Choroid plexus epithelial cell (primary cell): ENCODE data around the gene TM7SF3.
"Not testable (repeated sequence)": the region's sequence is repeated elsewhere in the genome, so short reads cannot be mapped to it uniquely, and the experiment has no call there.

Experiments used
- DNase-seq: peaks from one replicate; pipeline ENCODE4 v3.0.0-alpha.2; 2010; ENCODE audit warnings: low read depth
- H3K4me3 ChIP-seq: 2 replicates; pipeline ENCODE4 v1.5.1; 2011; ENCODE audit warnings: low read depth, mild to moderate bottlenecking, control low read depth, low read length, moderate library complexity
- CTCF ChIP-seq: conservative IDR thresholded peaks from 2 replicates; pipeline ENCODE4 v1.5.1; 2011; ENCODE audit warnings: low read depth, mild to moderate bottlenecking, control low read depth, inconsistent platforms, low read length, moderate library complexity

TM7SF3 gene

GRCh38 chr12:27052176-27052575 lies 38.0 kb upstream of the TM7SF3 start:
- no peak overlapping the region for H3K4me3 ChIP-seq
- no peak for DNase-seq
- TF ChIP-seq CTCF: no peak

- peak; percentile 89 for DNase-seq
These were observed 34.9 kb upstream of the TM7SF3 start for GRCh38 chr12:27048822-27049752.

DNA sequence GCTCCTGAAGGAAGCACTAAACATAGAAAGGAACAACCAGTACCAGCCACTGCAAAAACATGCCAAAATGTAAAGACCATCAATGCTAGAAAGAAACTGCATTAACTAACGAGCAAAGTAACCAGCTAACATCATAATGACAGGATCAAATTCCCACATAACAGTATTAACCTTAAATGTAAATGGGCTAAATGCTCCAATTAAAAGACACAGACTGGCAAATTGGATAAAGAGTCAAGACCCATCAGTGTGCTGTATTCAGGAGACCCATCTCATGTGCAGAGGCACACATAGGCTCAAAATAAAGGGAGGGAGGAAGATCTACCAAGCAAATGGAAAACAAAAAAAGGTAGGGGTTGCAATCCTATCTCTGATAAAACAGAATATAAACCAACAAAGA lies 27.8 kb upstream of the TM7SF3 start:
- H3K4me3 ChIP-seq, DNase-seq: not testable (repeated sequence)

More at GRCh38 chr12:27048822-27049752, 34.9 kb upstream of the TM7SF3 start:
- no peak overlapping the region for H3K4me3 ChIP-seq
- TF ChIP-seq CTCF: no peak

DNA sequence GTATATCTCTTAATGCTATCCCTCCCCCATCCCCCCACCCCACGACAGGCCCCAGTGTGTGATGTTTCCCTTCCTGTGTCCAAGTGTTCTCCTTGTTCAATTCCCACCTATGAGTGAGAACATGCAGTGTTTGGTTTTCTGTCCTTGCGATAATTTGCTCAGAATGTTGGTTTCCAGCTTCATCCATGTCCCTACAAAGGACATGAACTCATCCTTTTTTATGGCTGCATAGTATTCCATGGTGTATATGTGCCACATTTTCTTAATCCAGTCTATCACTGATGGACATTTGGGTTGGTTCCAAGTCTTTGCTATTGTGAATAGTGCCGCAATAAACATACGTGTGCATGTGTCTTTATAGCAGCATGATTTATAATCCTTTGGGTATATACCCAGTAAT lies 26.5 kb upstream of the TM7SF3 start:
- H3K4me3 ChIP-seq, DNase-seq: not testable (repeated sequence)

DNA sequence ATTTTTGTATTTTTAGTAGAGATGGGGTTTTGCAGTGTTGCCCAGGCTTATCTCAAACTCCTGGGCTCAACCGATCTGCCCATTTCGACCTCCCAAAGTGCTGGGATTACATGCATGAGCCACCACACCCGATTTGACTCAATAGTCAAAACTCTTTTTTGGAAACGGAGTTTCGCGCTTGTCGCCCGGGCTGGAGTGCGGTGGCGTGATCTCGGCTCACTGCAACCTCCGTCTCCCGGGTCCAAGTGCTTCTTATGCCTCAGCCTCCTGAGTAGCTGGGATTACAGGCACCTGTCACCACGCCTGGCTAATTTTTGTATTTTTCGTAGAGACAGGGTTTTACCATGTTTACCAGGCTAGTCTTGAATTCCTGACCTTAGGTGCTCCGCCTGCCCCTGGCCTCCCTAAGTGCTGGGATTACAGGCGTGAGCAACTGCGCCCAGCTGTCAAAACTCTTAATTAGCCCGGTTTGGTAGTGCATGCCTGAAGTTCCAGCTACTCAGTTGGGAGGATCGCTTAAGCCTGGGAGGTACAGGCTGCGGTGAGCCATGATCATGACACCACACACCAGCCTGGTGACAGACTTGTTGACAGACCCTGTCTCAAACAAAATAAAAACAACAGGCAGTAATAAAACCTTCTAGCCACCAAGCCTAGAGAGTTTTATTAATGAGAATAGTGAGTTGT lies 20.6 kb upstream of the TM7SF3 start:
- no peak for DNase-seq
- no peak overlapping the region for H3K4me3 ChIP-seq
- TF ChIP-seq CTCF: no peak

DNA sequence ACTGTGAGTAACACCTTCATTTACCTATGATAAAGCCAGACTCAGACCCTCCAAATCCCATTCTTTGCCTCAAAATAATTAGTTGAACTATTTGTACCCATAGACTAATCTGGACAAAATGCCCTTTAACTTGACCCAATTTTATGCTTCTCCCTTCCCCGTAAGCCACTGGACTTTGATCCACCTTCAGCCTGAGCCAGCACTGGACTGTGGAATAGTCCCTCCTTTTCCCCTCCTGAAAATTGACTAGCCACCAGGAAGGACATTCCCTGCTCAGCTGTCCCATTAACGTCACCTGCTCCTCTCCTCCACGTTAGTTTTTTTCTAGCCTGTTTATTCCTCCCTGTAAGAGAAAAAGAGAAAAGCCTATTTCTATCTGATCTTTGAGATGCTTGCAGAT lies 18.5 kb upstream of the TM7SF3 start:
- no peak for DNase-seq

GRCh38 chr12:27031531-27031930 lies 17.3 kb upstream of the TM7SF3 start:
- TF ChIP-seq CTCF: no peak
- H3K4me3 ChIP-seq: no peak overlapping the region
- DNase-seq: peak; percentile 34

More for the DNA sequence above, 18.5 kb upstream of the TM7SF3 start:
- TF ChIP-seq CTCF: no peak
- no peak overlapping the region for H3K4me3 ChIP-seq

DNA sequence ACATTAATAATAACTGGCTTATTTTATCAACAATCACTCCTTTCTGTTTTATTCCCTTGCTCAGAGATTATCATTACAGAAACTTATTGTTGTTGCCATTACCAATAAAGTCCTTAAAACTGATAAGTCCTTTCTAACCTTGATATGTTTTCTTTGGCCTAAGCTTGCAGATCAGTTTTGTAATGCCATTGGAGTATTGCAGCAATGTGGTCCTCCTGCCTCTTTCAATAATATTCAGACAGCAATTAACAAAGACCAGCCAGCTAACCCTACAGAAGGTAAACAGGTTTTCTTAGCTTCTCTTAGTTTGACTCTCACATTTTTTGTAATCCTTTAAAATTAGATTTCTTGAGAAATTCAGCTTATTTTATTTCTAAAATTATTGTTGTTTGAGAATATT lies 12.1 kb upstream of the TM7SF3 start:
- DNase-seq: no peak
- H3K4me3 ChIP-seq: no peak overlapping the region
- TF ChIP-seq CTCF: no peak
